Measurements from ENCODE around the gene C19orf67. TPM values are rescaled to one million over a fixed set of nuclear protein-coding genes. Genes with fewer than 3 reads are reported as not detected.
A peak's percentile ranks its signal among the peaks of the same experiment; 100 is the strongest.

The C19orf67 gene
- total and polyA plus RNA-seq, 2 of the 13 experiments (the other 11 are each of a cell fraction or from before 2014, with no cell fraction given): 0.11 to 0.32 TPM

GRCh38 chr19:14080887-14081796, 4.4 kb downstream of the C19orf67 start (continued):
- peak; percentile 83 for TF ChIP-seq GMEB1 (CRISPR knock-in tag; IDR thresholded peaks at IDR 0.05; ENCODE audit: borderline replicate concordance)
- 0 out of 2 replicates have a peak, but pooled peaks have one; percentile 20 for TF ChIP-seq ZNF652 (CRISPR knock-in tag; IDR thresholded peaks at IDR 0.05; ENCODE audit: borderline replicate concordance, low read depth)
- TF ChIP-seq ZBTB37 (CRISPR knock-in tag; IDR thresholded peaks at IDR 0.05): no peak
- no peak for TF ChIP-seq EZH2 (conservative IDR thresholded peaks at IDR 0.05; ENCODE audit: low read depth, low read length)
- TF ChIP-seq FOXO1 (CRISPR knock-in tag; IDR thresholded peaks at IDR 0.05): peak; percentile 56; the same call in 1 of the 2 replicates
- peak; percentile 88 for TF ChIP-seq SP2 (CRISPR knock-in tag; IDR thresholded peaks at IDR 0.05)
- TF ChIP-seq PHF8 (CRISPR knock-in tag; IDR thresholded peaks at IDR 0.05): peak; percentile 82
- no peak for TF ChIP-seq PITX1 (CRISPR knock-in tag; IDR thresholded peaks at IDR 0.05)
- TF ChIP-seq ZNF549 (CRISPR knock-in tag; IDR thresholded peaks at IDR 0.05): no peak
- TF ChIP-seq E2F1 (CRISPR knock-in tag; IDR thresholded peaks at IDR 0.05): no peak
- no peak for TF ChIP-seq AHR (CRISPR knock-in tag; IDR thresholded peaks at IDR 0.05)
- TF ChIP-seq ZNF792 (CRISPR knock-in tag; IDR thresholded peaks at IDR 0.05): peak; percentile 21; the same call in 1 of the 2 replicates
- TF ChIP-seq ZNF749 (CRISPR knock-in tag; IDR thresholded peaks at IDR 0.05; ENCODE audit: borderline replicate concordance): no peak
- TF ChIP-seq ZNF362 (CRISPR knock-in tag; IDR thresholded peaks at IDR 0.05; ENCODE audit: borderline replicate concordance): peak; percentile 85; the same call in 1 of the 2 replicates
- no peak for TF ChIP-seq NFKBIZ (CRISPR knock-in tag; IDR thresholded peaks at IDR 0.05)
- no peak for TF ChIP-seq E2F2 (CRISPR knock-in tag; IDR thresholded peaks at IDR 0.05; ENCODE audit: borderline replicate concordance)
- peak; percentile 86 for TF ChIP-seq TAF1 (CRISPR knock-in tag; IDR thresholded peaks at IDR 0.05)
- TF ChIP-seq ZSCAN9 (CRISPR knock-in tag; IDR thresholded peaks at IDR 0.05; ENCODE audit: borderline replicate concordance): peak; percentile 19; the same call in 1 of the 2 replicates
- TF ChIP-seq ZBTB7A (CRISPR knock-in tag; IDR thresholded peaks at IDR 0.05): no peak
- no peak for TF ChIP-seq RARG (CRISPR knock-in tag; IDR thresholded peaks at IDR 0.05; ENCODE audit: low read depth)
- TF ChIP-seq ZNF576 (CRISPR knock-in tag; IDR thresholded peaks at IDR 0.05): no peak
- TF ChIP-seq ZNF598 (CRISPR knock-in tag; IDR thresholded peaks at IDR 0.05; ENCODE audit: borderline replicate concordance): peak; percentile 84
- TF ChIP-seq SIN3B (IDR thresholded peaks at IDR 0.05; ENCODE audit: low read length): no peak
- no peak for TF ChIP-seq RBAK (CRISPR knock-in tag; IDR thresholded peaks at IDR 0.05)
